Prostate gland (tissue), 2 donors: ENCODE data around the gene MYLK. TPM values are rescaled to one million over a fixed set of nuclear protein-coding genes. Genes with fewer than 3 reads are reported as not detected.
A peak's percentile ranks its signal among the peaks of the same experiment; 100 is the strongest.

ENCODE experiments used
- DNase-seq: peaks from one replicate; pipeline ENCODE4 v3.0.0-alpha.2; 2019; ENCODE audit warnings: low spot score
- H3K27ac ChIP-seq, 2 donors: fragments of 200-600 bp; sonication (generic); 2 replicates each; pipeline ENCODE4 v1.5.1; 2017 to 2019
- H3K27me3 ChIP-seq: fragments of 200-600 bp; sonication (generic); replicated peaks from 2 replicates; pipeline ENCODE4 v1.5.1; 2019; ENCODE audit not compliant: insufficient read depth
- H3K36me3 ChIP-seq, 2 donors: fragments of 200-600 bp; sonication (generic); 1 replicate in 1 of 2; 2 replicates in 1 of 2; pipeline versions ENCODE4 v1.5.1 to v1.8.1; 2017 to 2019
- H3K4me1 ChIP-seq: fragments of 200-600 bp; sonication (generic); replicated peaks from 2 replicates; pipeline ENCODE4 v1.5.1; 2019
- H3K4me3 ChIP-seq, 2 donors: fragments of 200-600 bp; sonication (generic); 2 replicates each; pipeline ENCODE4 v1.5.1; 2017 to 2019
- H3K9me3 ChIP-seq: fragments of 200-600 bp; sonication (generic); 2 replicates; pipeline ENCODE4 v1.5.1; 2017
- POLR2A ChIP-seq: fragments of 450-650 bp; IDR thresholded peaks from one replicate; pipeline ENCODE4 v1.6.1; 2016; ENCODE audit warnings: antibody characterized with exemption, mild to moderate bottlenecking
- POLR2AphosphoS5 ChIP-seq: sonication (generic); formaldehyde crosslinking; IDR thresholded peaks from one replicate; pipeline ENCODE4 v1.6.1; 2017; ENCODE audit warnings: antibody characterized with exemption
- WGBS: methylation state at CpG from one replicate; pipeline ENCODE4 v1.1.5; 2018; 5-methylcytosine and 5-hydroxymethylcytosine counted together
- intact Hi-C: fragments of 100-400 bp; cut with DNase I; formaldehyde crosslinking; loops from one replicate; pipeline ENCODE4 v1.14.2; 2022
- total RNA-seq, 2 donors: library from RNA; depleted of rRNA; stranded (reverse); fragments of >200 nt; gene quantifications; one replicate each; pipeline ENCODE4 v1.1.0, GENCODE V29; 2016
- TF ChIP-seq, protein P1 (sequence below), 4 experiments: fragments of 200-600 bp in 2 of 4; fragments of 450-650 bp in 2 of 4; sonication (generic) in 2 of 4; IDR thresholded peaks; 1 replicate in 3 of 4; 2 replicates in 1 of 4; pipeline ENCODE4 v1.5.1; 2016 to 2019; ENCODE audit warnings: antibody characterized with exemption in 4 of 4, mild to moderate bottlenecking in 2 of 4, moderate library complexity in 2 of 4

Gene MYLK
- total RNA-seq, 2 donors from 2014 or later, result 345 to 600 TPM

DNA sequence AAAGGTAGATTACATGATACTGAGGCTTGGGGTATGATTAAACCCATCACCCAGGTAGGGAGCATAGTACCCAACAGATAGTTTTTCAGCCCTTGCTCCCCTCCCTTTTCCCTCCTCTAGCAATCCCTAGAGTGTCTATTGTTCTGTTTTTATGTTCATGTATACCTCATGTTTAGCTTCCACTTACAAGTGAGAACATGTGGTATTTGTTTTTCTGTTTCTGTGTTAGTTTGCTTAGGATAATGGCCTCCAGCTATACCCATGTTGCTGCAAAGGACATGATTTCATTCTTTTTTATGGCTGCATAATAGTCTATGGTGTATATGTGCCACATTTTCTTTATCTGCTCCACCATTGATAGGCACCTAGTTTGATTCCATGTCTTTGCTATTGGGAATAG is 82.7 kb downstream of the MYLK start:
- DNase-seq, result no peak
- H3K27ac ChIP-seq, result no peak overlapping the region

DNA sequence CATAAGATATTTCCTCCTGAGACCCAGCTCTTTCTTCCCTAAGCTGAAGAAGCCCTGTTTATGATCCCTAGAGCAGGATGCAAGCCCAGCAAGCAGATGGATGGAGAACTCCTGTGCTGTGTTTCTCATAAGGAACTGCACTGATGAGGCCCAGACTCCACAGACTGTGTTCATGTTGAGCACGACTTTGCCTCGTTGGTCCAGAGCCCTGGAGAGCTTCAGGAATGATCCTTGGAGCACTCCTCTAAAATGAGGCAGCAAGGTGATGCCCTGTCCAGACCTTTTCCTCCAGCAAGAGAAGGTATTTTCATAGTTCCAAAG is 83.8 kb downstream of the MYLK start:
- TF ChIP-seq, protein P1, sequence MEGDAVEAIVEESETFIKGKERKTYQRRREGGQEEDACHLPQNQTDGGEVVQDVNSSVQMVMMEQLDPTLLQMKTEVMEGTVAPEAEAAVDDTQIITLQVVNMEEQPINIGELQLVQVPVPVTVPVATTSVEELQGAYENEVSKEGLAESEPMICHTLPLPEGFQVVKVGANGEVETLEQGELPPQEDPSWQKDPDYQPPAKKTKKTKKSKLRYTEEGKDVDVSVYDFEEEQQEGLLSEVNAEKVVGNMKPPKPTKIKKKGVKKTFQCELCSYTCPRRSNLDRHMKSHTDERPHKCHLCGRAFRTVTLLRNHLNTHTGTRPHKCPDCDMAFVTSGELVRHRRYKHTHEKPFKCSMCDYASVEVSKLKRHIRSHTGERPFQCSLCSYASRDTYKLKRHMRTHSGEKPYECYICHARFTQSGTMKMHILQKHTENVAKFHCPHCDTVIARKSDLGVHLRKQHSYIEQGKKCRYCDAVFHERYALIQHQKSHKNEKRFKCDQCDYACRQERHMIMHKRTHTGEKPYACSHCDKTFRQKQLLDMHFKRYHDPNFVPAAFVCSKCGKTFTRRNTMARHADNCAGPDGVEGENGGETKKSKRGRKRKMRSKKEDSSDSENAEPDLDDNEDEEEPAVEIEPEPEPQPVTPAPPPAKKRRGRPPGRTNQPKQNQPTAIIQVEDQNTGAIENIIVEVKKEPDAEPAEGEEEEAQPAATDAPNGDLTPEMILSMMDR (IDR thresholded peaks at IDR 0.05), result no peak
- TF ChIP-seq POLR2A, result no peak
- TF ChIP-seq POLR2AphosphoS5, result no peak
- WGBS, result 72% methylated on average over 2 of the region's 2 CpGs
- intact Hi-C loops, result no loop called here
- Histone ChIP-seq H3K4me1 (no peaks in the 10 kb centered on the region), H3K36me3 (no peaks in the 10 kb centered on the region), H3K4me3 (no peak overlapping the region), H3K9me3 (no peaks in the 10 kb centered on the region), H3K27ac (no peak overlapping the region), H3K27me3 (no peaks in the 10 kb centered on the region)
- no peak for DNase-seq

More for the DNA sequence above, 82.7 kb downstream of the MYLK start:
- Histone ChIP-seq H3K4me1 (no peaks in the 10 kb centered on the region), H3K9me3 (no peaks in the 10 kb centered on the region), H3K36me3 (no peaks in the 10 kb centered on the region), H3K4me3 (no peak overlapping the region), H3K27me3 (no peaks in the 10 kb centered on the region)
- no peak for TF ChIP-seq POLR2A
- no peak for TF ChIP-seq POLR2AphosphoS5
- TF ChIP-seq, protein P1 (IDR thresholded peaks at IDR 0.05), result no peak
- intact Hi-C loops, result no loop called here

- H3K4me1 ChIP-seq, result no peaks in the 10 kb centered on the region
- no peaks in the 10 kb centered on the region for H3K9me3 ChIP-seq
- H3K27me3 ChIP-seq, result no peaks in the 10 kb centered on the region
- DNase-seq, result no peak
- 41% methylated on average over 22 of the region's 22 CpGs for WGBS
- peak overlapping the region in 1 of 2 donors; percentile 36 for H3K27ac ChIP-seq
- intact Hi-C loops, result no loop called here
- H3K4me3 ChIP-seq, result peak overlapping the region in 1 of 2 donors; percentile 17
- H3K36me3 ChIP-seq, result no peaks in the 10 kb centered on the region
- TF ChIP-seq, protein P1 (IDR thresholded peaks at IDR 0.05), result no peak
- TF ChIP-seq POLR2A (no peak), POLR2AphosphoS5 (no peak)
Observed at GRCh38 chr3:123799544-123800361, 84.4 kb downstream of the MYLK start.

DNA sequence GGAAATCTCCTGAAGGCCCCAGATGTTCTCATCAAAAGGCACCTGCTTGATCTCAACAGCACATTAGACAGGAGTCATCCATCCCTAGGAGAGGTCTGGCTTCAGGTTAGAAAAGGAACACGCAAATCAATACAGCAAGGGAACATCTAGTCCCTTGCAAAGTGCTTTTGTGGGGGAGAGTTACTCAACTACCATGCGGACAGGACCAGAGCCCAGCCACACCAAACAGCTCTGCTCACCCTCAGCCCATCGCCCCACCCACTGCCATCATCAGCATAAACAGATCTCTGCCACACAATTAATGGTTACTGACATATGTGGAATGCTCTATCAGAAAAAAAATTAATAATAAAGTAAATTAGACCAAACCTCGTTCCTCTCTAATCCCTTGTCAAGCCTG is 85.6 kb downstream of the MYLK start:
- intact Hi-C loops, result no loop called here
- WGBS, result 76% methylated on average over 4 of the region's 4 CpGs
- no peak for DNase-seq
- Histone ChIP-seq H3K4me3 (no peak overlapping the region), H3K27me3 (no peaks in the 10 kb centered on the region), H3K4me1 (no peaks in the 10 kb centered on the region), H3K27ac (no peak overlapping the region), H3K9me3 (no peaks in the 10 kb centered on the region), H3K36me3 (no peaks in the 10 kb centered on the region)
- TF ChIP-seq, protein P1 (IDR thresholded peaks at IDR 0.05), result no peak
- TF ChIP-seq POLR2AphosphoS5 (no peak), POLR2A (no peak)
